Sigmoid colon (tissue), 7 donors: ENCODE data around the gene MEFV. TPM values are rescaled to one million over a fixed set of nuclear protein-coding genes. Genes with fewer than 3 reads are reported as not detected.

Source experiments
- DNase-seq: peaks from one replicate; pipeline ENCODE4 v3.0.0-alpha.2; 2019
- H3K27ac ChIP-seq, 4 donors: fragments of 200-600 bp; sonication (generic); one replicate each; pipeline ENCODE4 v1.5.1; 2016 to 2019; ENCODE audit warnings: mild to moderate bottlenecking in 1 of 4
- H3K27me3 ChIP-seq, 3 donors: fragments of 200-600 bp; sonication (generic); one replicate each; pipeline ENCODE4 v1.5.1; 2019; ENCODE audit warnings: mild to moderate bottlenecking in 1 of 3
- H3K36me3 ChIP-seq, 4 donors: fragments of 200-600 bp; sonication (generic); one replicate each; pipeline ENCODE4 v1.5.1; 2016 to 2019
- H3K4me1 ChIP-seq, 4 donors: fragments of 200-600 bp; sonication (generic); one replicate each; pipeline ENCODE4 v1.5.1; 2017 to 2019
- H3K4me3 ChIP-seq, 4 donors: fragments of 200-600 bp; sonication (generic); one replicate each; pipeline ENCODE4 v1.5.1; 2017 to 2019; ENCODE audit warnings: mild to moderate bottlenecking in 2 of 4, moderate library complexity in 1 of 4
- H3K9me3 ChIP-seq, 4 donors: fragments of 200-600 bp in 3 of 4; sonication (generic) in 3 of 4; one replicate each; pipeline versions ENCODE4 v1.5.1 to v1.6.1; 2013 to 2019
- EP300 ChIP-seq, 4 donors: sonication (generic); formaldehyde crosslinking; IDR thresholded peaks; one replicate each; pipeline ENCODE4 v1.6.1; 2017; ENCODE audit warnings: antibody characterized with exemption in 4 of 4
- POLR2A ChIP-seq, 2 donors: fragments of 450-650 bp; IDR thresholded peaks; one replicate each; pipeline ENCODE4 v1.6.1; 2016; ENCODE audit warnings: antibody characterized with exemption in 2 of 2, mild to moderate bottlenecking in 2 of 2, moderate library complexity in 2 of 2
- POLR2AphosphoS5 ChIP-seq, 4 donors: sonication (generic); formaldehyde crosslinking; IDR thresholded peaks; one replicate each; pipeline ENCODE4 v1.6.1; 2017; ENCODE audit warnings: antibody characterized with exemption in 4 of 4
- WGBS, 2 donors: extraction: QIAGEN DNeasy Blood & Tissue Kit; methylation state at CpG; one replicate each; pipeline ENCODE4 v1.1.7; 2013; 5-methylcytosine and 5-hydroxymethylcytosine counted together
- intact Hi-C: fragments of 100-400 bp; cut with DNase I; formaldehyde crosslinking; loops from one replicate; pipeline ENCODE4 v1.15.1; 2023
- polyA plus RNA-seq, 3 donors: library from polyadenylated mRNA; stranded (reverse); fragments of 200-250 nt; gene quantifications; one replicate each; pipeline ENCODE4 v1.2.3, GENCODE V29; 2013
- total RNA-seq, 4 donors: library from RNA; depleted of rRNA; stranded (reverse); fragments of >200 nt; gene quantifications; one replicate each; pipeline ENCODE4 v1.1.0, GENCODE V29; 2016
- TF ChIP-seq, protein P1 (sequence below), 4 experiments: fragments of 450-650 bp in 3 of 4; fragments of 200-600 bp in 1 of 4; IDR thresholded peaks; one replicate each; pipeline ENCODE4 v1.5.1; 2016 to 2019; ENCODE audit warnings: antibody characterized with exemption in 4 of 4, mild to moderate bottlenecking in 3 of 4, moderate library complexity in 2 of 4
- donor health status: healthy with polysubstance abuse.
- donor health status: Bipolar disorder and iron deficiency.
- donor health status: healthy.

MEFV gene
- total and polyA plus RNA-seq, 7 donors: 0.60 to 2.9 (median 1.2) TPM

DNA sequence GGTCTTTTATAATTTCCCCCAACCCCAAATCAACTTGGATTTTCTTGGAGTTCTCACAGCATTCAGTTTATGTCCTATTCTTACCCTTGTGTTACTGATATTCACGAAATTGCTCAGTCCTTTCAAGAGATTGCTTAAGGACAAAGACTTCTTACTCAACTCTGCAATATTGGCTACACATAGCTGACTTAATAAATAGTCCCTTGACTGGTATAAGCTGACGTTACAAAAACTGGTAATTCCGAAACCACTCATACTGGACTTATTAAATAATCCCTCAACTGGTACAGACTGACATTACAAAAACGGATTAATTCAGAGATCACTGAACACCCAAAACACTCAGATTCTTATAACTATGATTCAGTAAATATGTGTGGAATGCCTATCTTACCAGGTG, 47.9 kb upstream of the MEFV start:
- no peaks in the 10 kb centered on the region for H3K27me3 ChIP-seq
- H3K9me3 ChIP-seq: peaks cover 0 to 39% (median 3%) of the 10 kb centered on the region in 4 donors
- no peak for TF ChIP-seq POLR2AphosphoS5 (IDR thresholded peaks at IDR 0.05)
- TF ChIP-seq EP300 (IDR thresholded peaks at IDR 0.05): no peak
- TF ChIP-seq POLR2A (IDR thresholded peaks at IDR 0.05): no peak
- TF ChIP-seq, protein P1, sequence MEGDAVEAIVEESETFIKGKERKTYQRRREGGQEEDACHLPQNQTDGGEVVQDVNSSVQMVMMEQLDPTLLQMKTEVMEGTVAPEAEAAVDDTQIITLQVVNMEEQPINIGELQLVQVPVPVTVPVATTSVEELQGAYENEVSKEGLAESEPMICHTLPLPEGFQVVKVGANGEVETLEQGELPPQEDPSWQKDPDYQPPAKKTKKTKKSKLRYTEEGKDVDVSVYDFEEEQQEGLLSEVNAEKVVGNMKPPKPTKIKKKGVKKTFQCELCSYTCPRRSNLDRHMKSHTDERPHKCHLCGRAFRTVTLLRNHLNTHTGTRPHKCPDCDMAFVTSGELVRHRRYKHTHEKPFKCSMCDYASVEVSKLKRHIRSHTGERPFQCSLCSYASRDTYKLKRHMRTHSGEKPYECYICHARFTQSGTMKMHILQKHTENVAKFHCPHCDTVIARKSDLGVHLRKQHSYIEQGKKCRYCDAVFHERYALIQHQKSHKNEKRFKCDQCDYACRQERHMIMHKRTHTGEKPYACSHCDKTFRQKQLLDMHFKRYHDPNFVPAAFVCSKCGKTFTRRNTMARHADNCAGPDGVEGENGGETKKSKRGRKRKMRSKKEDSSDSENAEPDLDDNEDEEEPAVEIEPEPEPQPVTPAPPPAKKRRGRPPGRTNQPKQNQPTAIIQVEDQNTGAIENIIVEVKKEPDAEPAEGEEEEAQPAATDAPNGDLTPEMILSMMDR (IDR thresholded peaks at IDR 0.05): no peak
- intact Hi-C loops: loop anchor here (2.0 kb wide), 1 partner anchor 42 kb away; no protein-coding TSS in a partner anchor
- 81 to 85% methylated on average over 4 of the region's 4 CpGs for WGBS, 2 donors
- DNase-seq: no peak
- peak overlapping the region in 3 of 4 donors; percentile 89 to 94 (median 90) for H3K27ac ChIP-seq
- peaks cover 11 to 35% (median 14%) of the 10 kb centered on the region in 4 donors for H3K36me3 ChIP-seq
- H3K4me1 ChIP-seq: peaks cover 0 to 35% (median 14%) of the 10 kb centered on the region in 4 donors
- H3K4me3 ChIP-seq: peak overlapping the region; percentile 61 to 84 (median 67)

DNA sequence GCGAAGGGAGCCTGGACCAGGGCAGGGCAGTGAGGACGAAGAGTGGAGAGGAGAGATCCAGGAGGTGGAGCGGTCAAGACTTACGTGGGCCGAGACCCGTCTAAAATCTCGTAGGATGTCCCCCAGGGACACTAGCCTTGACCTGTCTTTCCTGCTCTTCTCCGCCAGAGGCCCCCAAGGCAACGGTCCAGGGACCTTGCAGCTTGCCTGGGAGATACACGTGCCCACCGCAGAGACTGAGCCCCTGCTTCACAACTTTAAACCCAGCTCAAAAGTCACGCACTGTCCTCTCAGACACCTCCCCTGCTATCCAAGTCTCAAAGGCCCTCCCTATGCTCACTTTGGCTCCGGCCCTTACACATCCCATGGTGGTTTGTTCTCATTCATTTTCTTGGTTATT, 39.4 kb upstream of the MEFV start:
- no peaks in the 10 kb centered on the region for H3K27me3 ChIP-seq
- TF ChIP-seq, protein P1 (IDR thresholded peaks at IDR 0.05): no peak
- TF ChIP-seq EP300 (IDR thresholded peaks at IDR 0.05) (no peak), POLR2AphosphoS5 (IDR thresholded peaks at IDR 0.05) (no peak), POLR2A (IDR thresholded peaks at IDR 0.05) (no peak)
- H3K4me1 ChIP-seq: peaks cover 0 to 30% (median 0%) of the 10 kb centered on the region in 4 donors
- no peak for DNase-seq
- H3K27ac ChIP-seq: no peak overlapping the region
- 76 to 89% methylated on average over 13 of the region's 13 CpGs for WGBS, 2 donors
- intact Hi-C loops: no loop called here
- peaks cover 10 to 53% (median 24%) of the 10 kb centered on the region in 4 donors for H3K9me3 ChIP-seq
- peaks cover 7 to 42% (median 22%) of the 10 kb centered on the region in 4 donors for H3K36me3 ChIP-seq
- no peak overlapping the region for H3K4me3 ChIP-seq

DNA sequence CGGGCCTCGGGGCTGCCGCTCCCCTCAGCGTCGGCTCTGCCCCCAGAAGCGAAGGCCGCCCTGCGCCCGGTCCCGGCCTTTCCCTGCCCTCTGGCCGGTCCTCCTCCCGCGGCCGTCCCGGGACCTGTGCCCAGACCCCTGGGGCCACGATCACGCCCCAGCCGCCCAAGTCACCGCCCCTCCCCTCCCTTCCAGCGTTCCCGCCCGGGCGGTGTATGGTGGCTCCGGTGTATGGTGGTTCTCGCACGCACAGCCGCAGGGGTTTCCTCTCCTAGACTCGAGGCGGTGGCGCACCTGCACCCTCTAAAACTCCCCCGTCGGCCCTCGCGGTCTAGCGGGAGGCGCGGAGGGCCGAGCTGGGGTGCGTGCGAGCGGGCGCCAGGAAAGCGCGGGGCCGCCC, 38.8 kb upstream of the MEFV start:
- DNase-seq: no peak
- H3K27ac ChIP-seq: peak overlapping the region in 1 of 4 donors; percentile 21
- 49 to 81% methylated on average over 45 of the region's 45 CpGs for WGBS, 2 donors
- peaks cover 14 to 55% (median 30%) of the 10 kb centered on the region in 4 donors for H3K9me3 ChIP-seq
- H3K4me1 ChIP-seq: peaks cover 0 to 30% (median 0%) of the 10 kb centered on the region in 4 donors
- H3K4me3 ChIP-seq: peak overlapping the region in 1 of 4 donors; percentile 23
- intact Hi-C loops: no loop called here
- TF ChIP-seq POLR2A (IDR thresholded peaks at IDR 0.05) (no peak), EP300 (IDR thresholded peaks at IDR 0.05) (no peak), POLR2AphosphoS5 (IDR thresholded peaks at IDR 0.05) (no peak)
- TF ChIP-seq, protein P1 (IDR thresholded peaks at IDR 0.05): no peak
- peaks cover 13 to 42% (median 28%) of the 10 kb centered on the region in 4 donors for H3K36me3 ChIP-seq
- no peaks in the 10 kb centered on the region for H3K27me3 ChIP-seq

DNA sequence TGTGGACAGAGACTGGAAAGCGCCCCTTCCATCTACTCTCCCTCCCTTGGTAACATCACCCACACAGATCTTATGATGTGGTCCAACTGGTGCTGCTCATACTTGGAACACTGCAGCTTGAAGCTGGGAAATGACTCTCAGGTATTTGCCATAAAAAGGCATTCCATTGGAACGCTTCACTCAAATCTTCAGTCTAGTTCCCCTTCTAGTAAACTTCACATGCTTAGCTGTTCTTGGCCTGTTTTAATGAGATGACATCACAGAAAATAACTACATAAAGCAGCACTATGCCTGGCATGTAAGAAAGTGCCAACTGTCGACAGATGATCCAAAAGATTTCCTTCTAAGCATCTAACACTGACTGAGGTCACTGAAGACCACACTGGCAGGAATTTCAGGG, 36.2 kb upstream of the MEFV start:
- 98% methylated on average over 3 of the region's 3 CpGs for WGBS, 2 donors
- no peak for DNase-seq
- Histone ChIP-seq H3K9me3 (peaks cover 28 to 67% (median 47%) of the 10 kb centered on the region in 4 donors), H3K36me3 (peaks cover 39 to 56% (median 48%) of the 10 kb centered on the region in 4 donors), H3K27ac (peak overlapping the region in 1 of 4 donors; percentile 14), H3K4me3 (no peak overlapping the region), H3K27me3 (no peaks in the 10 kb centered on the region), H3K4me1 (peaks cover 0 to 30% (median 0%) of the 10 kb centered on the region in 4 donors)
- TF ChIP-seq POLR2A (IDR thresholded peaks at IDR 0.05) (no peak), POLR2AphosphoS5 (IDR thresholded peaks at IDR 0.05) (no peak), EP300 (IDR thresholded peaks at IDR 0.05) (no peak)
- TF ChIP-seq, protein P1 (IDR thresholded peaks at IDR 0.05): no peak
- intact Hi-C loops: no loop called here
